Smooth muscle cell (in vitro differentiated cells): ENCODE measurements around the gene EGFL8. TPM values are rescaled to one million over a fixed set of nuclear protein-coding genes. Genes with fewer than 3 reads are reported as not detected.

Experiments used
- DNase-seq: peaks from one replicate; lab custom pipeline; 2025; ENCODE audit not compliant: unreplicated experiment; lab: John Stamatoyannopoulos, UW
- H2AFZ ChIP-seq: fragments of 200-600 bp; sonication (generic); 2 replicates; pipeline ENCODE4 v1.6.0; 2016; ENCODE audit warnings: antibody characterized with exemption, low read depth, mild to moderate bottlenecking
- H3F3A ChIP-seq: fragments of 200-600 bp; sonication (generic); 2 replicates; pipeline ENCODE4 v1.6.0; 2017; ENCODE audit warnings: antibody characterized with exemption, low read depth
- H3K27ac ChIP-seq: fragments of 200-600 bp; sonication (generic); 2 replicates; pipeline ENCODE4 v1.5.1; 2016; ENCODE audit warnings: low read depth, mild to moderate bottlenecking
- H3K27me3 ChIP-seq: fragments of 200-600 bp; sonication (generic); 2 replicates; pipeline ENCODE4 v1.6.1; 2016; ENCODE audit warnings: low read depth, mild to moderate bottlenecking
- H3K36me3 ChIP-seq: fragments of 200-600 bp; sonication (generic); 2 replicates; pipeline ENCODE4 v1.5.1; 2016; ENCODE audit warnings: low read depth
- H3K4me1 ChIP-seq: fragments of 200-600 bp; sonication (generic); 2 replicates; pipeline ENCODE4 v1.5.1; 2016; ENCODE audit warnings: low read depth
- H3K4me2 ChIP-seq: fragments of 200-600 bp; sonication (generic); 2 replicates; pipeline ENCODE4 v1.6.0; 2016; ENCODE audit warnings: mild to moderate bottlenecking
- H3K4me3 ChIP-seq: fragments of 200-600 bp; sonication (generic); 2 replicates; pipeline ENCODE4 v1.5.1; 2016; ENCODE audit warnings: mild to moderate bottlenecking
- H3K79me2 ChIP-seq: fragments of 200-600 bp; sonication (generic); 2 replicates; pipeline ENCODE4 v1.6.0; 2016; ENCODE audit warnings: low read depth, mild to moderate bottlenecking
- H3K9ac ChIP-seq: fragments of 200-600 bp; sonication (generic); 2 replicates; pipeline ENCODE4 v1.6.0; 2016; ENCODE audit warnings: low read depth
- H3K9me3 ChIP-seq: fragments of 200-600 bp; sonication (generic); replicated peaks from 2 replicates; pipeline ENCODE4 v1.5.1; 2016; ENCODE audit warnings: low read depth
- H4K20me1 ChIP-seq: fragments of 200-600 bp; sonication (generic); 2 replicates; pipeline ENCODE4 v1.6.0; 2016; ENCODE audit warnings: low read depth
- CTCF ChIP-seq: fragments of 200-600 bp; sonication (generic); IDR thresholded peaks from 2 replicates; pipeline ENCODE4 v1.5.1; 2017; ENCODE audit warnings: borderline replicate concordance, mild to moderate bottlenecking, antibody characterized with exemption; ENCODE audit not compliant: insufficient read depth, poor library complexity, severe bottlenecking
- WGBS: methylation state at CpG from one replicate; pipeline ENCODE4 v1.1.7; 2016; ENCODE audit warnings: low lambda C conversion rate; 5-methylcytosine and 5-hydroxymethylcytosine counted together
- polyA plus RNA-seq: library from polyadenylated mRNA; unstranded; fragments of >200 nt; fragmentation: Nextera tagmentation; extraction: Ambion mirVana; gene quantifications from 2 replicates; pipeline ENCODE4 v1.2.1, GENCODE V29; 2016
- total RNA-seq: library from RNA; depleted of rRNA; stranded (reverse); fragments of >200 nt; gene quantifications from 2 replicates; pipeline ENCODE4 v1.2.3, GENCODE V29; 2014

EGFL8 gene
- total and polyA plus RNA-seq, 2 experiments from 2014 or later = 4.3 to 5.6 TPM

DNA sequence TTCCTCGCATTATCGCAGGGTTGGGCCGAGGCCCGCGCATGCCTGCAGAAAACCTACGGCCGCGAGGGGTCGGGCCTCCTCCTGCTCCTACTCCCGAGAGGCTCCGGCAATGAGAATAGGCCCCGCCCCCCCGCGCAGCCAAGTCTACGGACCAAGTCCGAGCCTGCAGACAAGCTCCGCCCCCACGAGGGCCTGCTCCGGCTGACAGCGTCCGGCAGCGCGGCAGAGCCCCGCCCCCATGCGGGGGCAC, 31.2 kb downstream of the EGFL8 start:
- H3K9ac ChIP-seq = no peak overlapping the region
- H3F3A ChIP-seq = peaks cover 23% of the 10 kb centered on the region
- H3K9me3 ChIP-seq = no peaks in the 10 kb centered on the region
- H4K20me1 ChIP-seq = no peaks in the 10 kb centered on the region
- H3K4me3 ChIP-seq = peak overlapping the region; percentile 73
- TF ChIP-seq CTCF = no peak
- H3K79me2 ChIP-seq = no peaks in the 10 kb centered on the region
- peak overlapping the region; percentile 86 for H3K4me2 ChIP-seq
- no peaks in the 10 kb centered on the region for H3K27me3 ChIP-seq
- peak overlapping the region; percentile 99 for H3K27ac ChIP-seq
- no peak overlapping the region for H2AFZ ChIP-seq
- peak; percentile 100 for DNase-seq
- WGBS = under 1% methylated on average over 25 of the region's 25 CpGs
- H3K36me3 ChIP-seq = no peaks in the 10 kb centered on the region
- peaks cover 30% of the 10 kb centered on the region for H3K4me1 ChIP-seq

- WGBS = under 1% methylated on average over 58 of the region's 58 CpGs
- H3K4me1 ChIP-seq = peaks cover 25% of the 10 kb centered on the region
Measured at GRCh38 chr6:32195902-32196681, 31.7 kb downstream of the EGFL8 start.

GRCh38 chr6:32196682-32197616, 32.6 kb downstream of the EGFL8 start:
- Histone ChIP-seq H2AFZ (no peak overlapping the region), H3K36me3 (no peaks in the 10 kb centered on the region), H3K27me3 (no peaks in the 10 kb centered on the region), H4K20me1 (no peaks in the 10 kb centered on the region), H3K9ac (peak overlapping the region; percentile 97), H3K27ac (peak overlapping the region; percentile 99), H3F3A (peaks cover 23% of the 10 kb centered on the region), H3K79me2 (no peaks in the 10 kb centered on the region), H3K9me3 (no peaks in the 10 kb centered on the region), H3K4me2 (peak overlapping the region; percentile 86), H3K4me3 (peak overlapping the region; percentile 73), H3K4me1 (peaks cover 18% of the 10 kb centered on the region)
- no peak for DNase-seq
- TF ChIP-seq CTCF = no peak
- WGBS = 68% methylated on average over 26 of the region's 28 CpGs

More at GRCh38 chr6:32195902-32196681, 31.7 kb downstream of the EGFL8 start:
- H3K4me3 ChIP-seq = peak overlapping the region; percentile 73
- peak overlapping the region; percentile 86 for H3K4me2 ChIP-seq
- no peaks in the 10 kb centered on the region for H3K9me3 ChIP-seq
- peak; percentile 84 for DNase-seq
- no peaks in the 10 kb centered on the region for H4K20me1 ChIP-seq
- H3F3A ChIP-seq = peaks cover 23% of the 10 kb centered on the region
- H3K79me2 ChIP-seq = no peaks in the 10 kb centered on the region
- H3K27ac ChIP-seq = peak overlapping the region; percentile 99
- peak overlapping the region; percentile 57 for H2AFZ ChIP-seq
- no peaks in the 10 kb centered on the region for H3K27me3 ChIP-seq
- TF ChIP-seq CTCF = no peak
- H3K9ac ChIP-seq = peak overlapping the region; percentile 97
- no peaks in the 10 kb centered on the region for H3K36me3 ChIP-seq
